ENCODE data around the gene PARP6.

PARP6 gene

DNA sequence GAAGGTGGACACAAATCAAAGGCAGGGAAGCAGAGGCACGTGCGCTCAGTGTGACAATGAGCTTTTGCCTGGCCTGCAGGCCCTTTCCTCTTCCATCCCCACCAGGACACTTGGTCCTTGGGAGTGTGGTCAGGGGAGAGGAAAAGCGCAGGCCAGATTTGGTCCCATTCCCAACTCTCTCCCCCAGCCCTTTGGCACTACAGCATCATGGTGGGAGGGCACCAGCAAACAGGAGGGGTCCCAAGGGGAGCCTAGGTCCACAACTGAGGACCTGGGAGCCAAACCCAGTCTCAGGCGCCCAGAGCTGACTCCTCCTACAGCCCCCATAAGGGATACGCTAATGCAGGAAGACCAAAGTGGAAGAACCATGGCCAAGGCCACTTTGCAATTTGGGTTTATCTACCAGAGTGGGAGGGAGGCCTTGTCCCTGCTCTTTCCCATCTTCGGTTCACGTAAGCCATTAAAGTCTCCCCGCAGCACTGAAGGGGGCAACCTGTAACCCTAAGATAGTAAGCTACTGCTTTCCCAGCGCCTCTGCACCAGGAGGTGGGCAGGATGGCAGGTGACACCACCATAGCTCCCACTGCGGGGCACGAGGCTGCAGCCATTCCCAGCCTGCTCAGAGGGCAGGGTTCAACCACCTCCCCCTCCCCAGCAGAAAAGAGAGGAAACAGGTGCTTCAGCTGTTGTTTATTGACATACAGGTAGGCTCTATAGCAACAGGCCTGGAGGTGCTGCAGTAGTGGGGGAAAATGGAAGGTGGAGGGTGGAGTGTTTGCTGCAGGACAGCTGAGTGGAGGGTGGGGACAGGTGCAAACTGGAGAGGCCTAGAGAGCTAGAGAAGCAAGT, 73.8 kb downstream of the PARP6 start:
- no peak for DNase-seq

DNA sequence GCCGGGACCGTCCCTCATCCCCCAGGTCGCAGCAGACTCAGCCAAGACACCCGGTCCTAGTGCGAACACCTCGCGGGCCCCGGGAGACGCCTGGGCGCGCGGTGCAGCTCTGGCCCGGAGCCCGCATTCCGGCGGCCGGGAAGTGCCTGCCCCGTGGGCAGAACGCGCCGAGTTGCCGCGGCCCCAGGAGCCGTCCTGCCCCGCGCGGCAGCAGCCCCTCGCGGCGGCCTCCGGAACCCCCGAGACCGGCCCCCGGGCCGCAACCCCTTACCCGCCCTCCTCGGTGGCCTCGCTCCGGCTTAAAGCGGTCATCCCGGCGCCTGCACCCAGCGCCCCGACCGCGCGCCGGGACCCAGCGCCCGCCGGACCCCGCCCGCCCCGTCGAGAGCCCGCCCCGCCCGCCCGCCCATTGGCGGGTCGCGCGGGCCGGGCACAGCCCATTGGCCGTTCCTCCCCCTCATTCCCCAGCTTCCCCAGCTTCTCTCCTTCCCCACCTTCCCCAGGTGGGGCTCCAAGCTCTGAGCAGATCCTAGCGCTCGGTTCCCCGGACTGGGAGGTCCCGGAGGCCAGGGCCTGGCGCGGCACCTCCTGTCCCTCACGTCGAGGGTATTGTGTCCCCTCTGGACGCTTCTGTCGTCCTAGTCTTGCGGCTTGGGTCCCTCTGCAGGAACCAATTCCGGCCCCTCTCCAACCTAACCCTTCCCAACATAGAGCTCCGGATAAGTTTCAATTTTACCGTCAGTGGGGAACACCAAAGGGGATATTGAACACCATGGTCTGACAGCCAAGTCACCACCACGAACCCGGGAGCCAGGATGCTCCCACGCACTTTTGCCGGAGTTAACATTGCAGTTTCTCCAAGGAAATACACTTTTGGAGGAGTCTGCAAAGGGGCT, 74.6 kb downstream of the PARP6 start, which contains the start of gene GRAMD2A:
TSS of gene GRAMD2A (minus strand) at position 328 of the 896 bp plus-strand sequence.
- peak; percentile 39 for DNase-seq

DNA sequence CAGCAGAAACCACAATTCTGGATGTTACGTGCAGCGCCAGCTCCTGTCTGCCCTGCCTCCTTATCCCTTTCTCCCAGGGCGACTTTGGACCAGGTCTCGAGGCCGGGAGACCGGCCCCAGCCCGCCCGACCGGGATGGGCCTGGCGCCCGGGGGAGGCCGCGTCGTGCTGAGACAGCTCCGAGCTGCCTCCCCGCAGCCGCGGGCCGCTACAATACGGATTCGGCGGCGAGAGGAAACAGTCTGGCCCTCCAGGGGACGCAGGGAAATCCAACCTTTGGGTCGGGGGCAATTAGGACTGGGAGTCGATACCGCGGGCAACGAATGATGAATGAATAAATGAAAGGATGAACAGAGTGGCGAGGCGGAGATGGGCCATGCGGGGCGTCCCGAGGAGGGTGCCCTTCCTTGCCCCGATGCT, 75.3 kb downstream of the PARP6 start:
- no peak for DNase-seq

DNA sequence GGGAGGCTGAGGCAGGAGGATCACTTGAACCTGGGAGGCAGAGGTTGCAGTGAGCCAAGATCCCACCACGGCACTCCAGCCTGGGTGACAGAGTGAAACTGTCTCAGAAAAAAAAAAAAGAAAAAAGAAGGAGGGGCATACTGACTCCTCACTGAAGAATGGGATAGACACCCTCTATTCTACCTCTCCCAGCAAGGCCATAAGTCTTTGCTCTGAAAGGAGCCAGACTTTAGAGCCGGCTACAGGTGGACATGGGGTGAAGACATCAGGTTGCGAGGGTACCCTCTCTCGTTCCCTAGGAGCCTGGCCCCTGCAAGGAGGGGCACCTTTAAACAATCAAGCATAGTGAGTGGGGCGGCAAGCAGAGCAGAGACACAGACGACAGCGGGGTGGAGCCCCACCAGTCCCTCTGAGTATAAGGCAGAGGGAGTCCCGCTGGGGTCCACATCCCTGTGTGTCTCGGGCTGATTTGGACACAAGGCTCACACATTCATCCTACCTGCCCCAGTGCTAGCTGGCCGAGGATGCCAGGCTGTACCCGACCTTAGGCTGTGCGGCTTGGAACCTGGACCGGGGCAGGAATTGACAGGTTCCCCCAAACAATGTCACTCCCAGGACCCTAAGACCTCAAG, 75.8 kb downstream of the PARP6 start:
- no peak for DNase-seq

DNA sequence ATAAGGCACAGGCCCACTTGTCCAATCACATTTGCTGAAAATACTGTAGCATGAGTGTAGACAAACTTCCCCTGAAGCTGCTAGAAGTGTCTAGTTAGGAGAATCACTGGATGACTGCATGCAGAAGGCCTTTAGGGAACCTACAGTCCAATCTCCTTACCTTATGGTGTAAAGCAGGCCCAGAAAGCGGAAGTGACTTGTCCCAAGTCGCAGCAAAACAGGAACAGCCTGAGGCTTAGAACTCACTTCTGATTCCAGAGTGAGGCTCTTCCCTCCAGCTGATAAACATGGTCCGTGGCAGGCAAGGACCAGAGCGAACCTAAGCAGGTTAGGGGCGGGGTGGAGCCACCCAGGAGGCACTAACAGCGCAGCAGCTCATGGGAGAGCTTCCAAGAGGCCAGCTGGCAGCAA, 77.2 kb downstream of the PARP6 start:
- no peak for DNase-seq

DNA sequence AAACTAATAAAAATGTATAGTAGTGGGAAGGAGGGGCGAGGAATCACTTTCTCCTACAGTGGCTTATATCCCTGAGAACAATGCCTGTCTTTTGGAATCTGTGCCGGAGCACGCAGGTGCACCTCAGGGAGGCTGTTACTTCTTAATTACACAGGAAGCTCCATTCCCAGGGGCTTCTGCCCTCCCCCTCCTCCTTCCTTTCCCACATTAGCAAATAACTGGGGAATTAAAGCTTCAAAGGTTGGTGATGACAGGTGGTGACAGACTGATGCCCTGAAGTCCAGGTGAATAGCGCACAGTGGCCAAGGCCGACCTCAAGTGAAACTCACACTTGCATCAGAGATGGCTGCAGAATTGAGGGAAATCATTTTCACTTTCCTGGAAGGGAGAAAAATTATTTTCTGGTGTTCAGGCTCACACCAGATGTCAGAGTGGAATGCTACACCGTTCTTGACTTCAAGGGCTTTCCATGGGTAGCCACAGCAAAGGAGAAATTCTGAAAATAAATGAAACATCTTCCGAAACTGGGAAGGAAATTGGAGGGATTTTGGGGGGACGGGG, 78.4 kb downstream of the PARP6 start:
- no peak for DNase-seq

DNA sequence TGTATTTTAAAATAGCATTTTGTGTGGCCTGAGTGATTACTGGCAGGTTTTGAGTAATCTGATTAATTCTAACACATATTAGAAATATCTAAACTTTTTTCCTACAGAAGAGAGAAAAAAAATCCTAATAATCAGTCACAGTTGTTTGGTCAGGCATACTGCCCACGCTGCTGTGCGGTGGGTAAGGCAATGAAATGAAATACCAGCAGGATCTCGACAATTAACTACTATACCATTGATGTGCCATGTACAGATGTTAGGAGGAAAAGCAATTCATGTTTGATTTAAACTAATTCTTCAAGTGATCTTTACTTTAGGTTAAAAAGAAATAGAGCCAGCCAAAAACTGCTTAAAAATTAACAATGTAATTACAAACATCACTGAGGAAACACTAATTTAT, 79.9 kb downstream of the PARP6 start:
- DNase-seq = no peak

Measured in stimulated activated CD4-positive, alpha-beta T cell treated with anti-CD3 and anti-CD28 coated beads, Interleukin-4, amount 100 ng/mL, for 1 hour (primary cell).